Measurements from ENCODE around the gene IL20RA. TPM values are rescaled to one million over a fixed set of nuclear protein-coding genes. Genes with fewer than 3 reads are reported as not detected.

IL20RA gene
- total RNA-seq, 1 experiment from 2014 or later, result 1.6 TPM

DNA sequence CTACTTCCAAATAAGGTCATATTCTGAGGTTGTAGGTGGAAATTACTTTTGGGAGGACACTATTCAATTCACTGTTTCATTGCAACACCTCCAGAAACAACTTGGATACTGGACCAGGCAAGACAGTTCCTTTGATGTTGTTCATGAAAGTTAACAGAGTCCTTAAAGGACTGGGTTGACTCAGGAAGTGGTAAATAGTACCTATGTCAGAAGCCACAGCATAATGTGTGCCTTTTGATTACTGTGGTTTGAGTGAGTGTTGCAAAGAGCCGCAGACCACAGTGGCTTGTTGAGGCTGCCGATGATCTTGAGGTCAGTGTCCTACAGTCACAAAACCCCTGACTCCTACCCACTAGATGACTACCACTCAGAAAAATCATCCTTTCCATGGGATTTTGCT is 10.9 kb downstream of the IL20RA start:
- CTCF ChIA-PET, result no interaction called here
- intact Hi-C loops (cut with micrococcal nuclease; ENCODE audit: unreplicated experiment), result no loop called here
- TF ChIP-seq, protein P1, sequence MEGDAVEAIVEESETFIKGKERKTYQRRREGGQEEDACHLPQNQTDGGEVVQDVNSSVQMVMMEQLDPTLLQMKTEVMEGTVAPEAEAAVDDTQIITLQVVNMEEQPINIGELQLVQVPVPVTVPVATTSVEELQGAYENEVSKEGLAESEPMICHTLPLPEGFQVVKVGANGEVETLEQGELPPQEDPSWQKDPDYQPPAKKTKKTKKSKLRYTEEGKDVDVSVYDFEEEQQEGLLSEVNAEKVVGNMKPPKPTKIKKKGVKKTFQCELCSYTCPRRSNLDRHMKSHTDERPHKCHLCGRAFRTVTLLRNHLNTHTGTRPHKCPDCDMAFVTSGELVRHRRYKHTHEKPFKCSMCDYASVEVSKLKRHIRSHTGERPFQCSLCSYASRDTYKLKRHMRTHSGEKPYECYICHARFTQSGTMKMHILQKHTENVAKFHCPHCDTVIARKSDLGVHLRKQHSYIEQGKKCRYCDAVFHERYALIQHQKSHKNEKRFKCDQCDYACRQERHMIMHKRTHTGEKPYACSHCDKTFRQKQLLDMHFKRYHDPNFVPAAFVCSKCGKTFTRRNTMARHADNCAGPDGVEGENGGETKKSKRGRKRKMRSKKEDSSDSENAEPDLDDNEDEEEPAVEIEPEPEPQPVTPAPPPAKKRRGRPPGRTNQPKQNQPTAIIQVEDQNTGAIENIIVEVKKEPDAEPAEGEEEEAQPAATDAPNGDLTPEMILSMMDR (IDR thresholded peaks at IDR 0.05; ENCODE audit: insufficient read depth in 1 of 2, low read depth in 1 of 2, low read length in 1 of 2, severe bottlenecking in 1 of 2, unreplicated experiment in 1 of 2), result no peak
- Histone ChIP-seq H3K27me3 (replicated peaks; ENCODE audit: control insufficient read depth, insufficient read depth, low read length) (no peaks in the 10 kb centered on the region), H3K9me3 (no peaks in the 10 kb centered on the region), H3K36me3 (ENCODE audit: control insufficient read depth, insufficient read depth, low read length) (no peaks in the 10 kb centered on the region), H3K4me3 (ENCODE audit: low read depth, low read length) (no peak overlapping the region), H3K4me1 (no peaks in the 10 kb centered on the region)
- Mint-ChIP-seq H3K9me3 (ENCODE audit: unreplicated experiment) (peaks cover 12% of the 10 kb centered on the region), H3K36me3 (ENCODE audit: insufficient read depth, unreplicated experiment) (no peaks in the 10 kb centered on the region), H3K4me1 (ENCODE audit: low read depth, unreplicated experiment) (no peaks in the 10 kb centered on the region), H3K27ac (ENCODE audit: unreplicated experiment) (no peak overlapping the region), H3K27me3 (ENCODE audit: insufficient read depth, unreplicated experiment) (no peaks in the 10 kb centered on the region), H3K4me3 (ENCODE audit: unreplicated experiment) (no peak overlapping the region)
- POLR2A ChIA-PET, result no interaction called here
- BruUV-seq (replicated peaks), result no TSS peak
- DNase-seq, result no peak

DNA sequence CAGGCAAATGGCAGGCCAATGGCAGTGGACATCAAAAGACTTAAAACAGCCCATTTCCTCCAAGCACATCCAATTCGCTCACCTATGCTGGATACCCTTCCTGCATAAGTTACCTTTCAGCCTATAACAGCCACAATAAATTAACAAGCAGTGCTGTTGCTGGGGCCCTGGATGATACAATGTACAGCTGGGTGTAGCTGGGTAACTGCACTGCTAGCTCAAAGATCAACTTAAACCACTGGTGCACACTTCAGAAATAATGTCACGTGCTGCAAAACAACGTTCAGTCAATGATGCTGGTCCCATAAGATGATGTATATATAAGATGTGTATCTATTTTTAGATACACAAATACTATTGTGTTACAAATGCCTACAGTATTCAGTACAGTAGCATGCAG is 13.6 kb downstream of the IL20RA start:
- CTCF ChIA-PET, result no interaction called here
- peaks cover 5% of the 10 kb centered on the region for H3K9me3 Mint-ChIP-seq (ENCODE audit: unreplicated experiment)
- POLR2A ChIA-PET, result no interaction called here
- no peaks in the 10 kb centered on the region for H3K36me3 Mint-ChIP-seq (ENCODE audit: insufficient read depth, unreplicated experiment)
- no peaks in the 10 kb centered on the region for H3K4me1 ChIP-seq
- no peak overlapping the region for H3K4me3 ChIP-seq (ENCODE audit: low read depth, low read length)
- H3K36me3 ChIP-seq (ENCODE audit: control insufficient read depth, insufficient read depth, low read length), result no peaks in the 10 kb centered on the region
- H3K4me1 Mint-ChIP-seq (ENCODE audit: low read depth, unreplicated experiment), result no peaks in the 10 kb centered on the region
- no peak overlapping the region for H3K4me3 Mint-ChIP-seq (ENCODE audit: unreplicated experiment)
- H3K27ac Mint-ChIP-seq (ENCODE audit: unreplicated experiment), result no peak overlapping the region
- no peak for DNase-seq
- no TSS peak for BruUV-seq (replicated peaks)
- H3K27me3 ChIP-seq (replicated peaks; ENCODE audit: control insufficient read depth, insufficient read depth, low read length), result no peaks in the 10 kb centered on the region
- TF ChIP-seq, protein P1 (IDR thresholded peaks at IDR 0.05; ENCODE audit: insufficient read depth in 1 of 2, low read depth in 1 of 2, low read length in 1 of 2, severe bottlenecking in 1 of 2, unreplicated experiment in 1 of 2), result no peak
- no peaks in the 10 kb centered on the region for H3K27me3 Mint-ChIP-seq (ENCODE audit: insufficient read depth, unreplicated experiment)
- intact Hi-C loops (cut with micrococcal nuclease; ENCODE audit: unreplicated experiment), result no loop called here
- no peaks in the 10 kb centered on the region for H3K9me3 ChIP-seq

DNA sequence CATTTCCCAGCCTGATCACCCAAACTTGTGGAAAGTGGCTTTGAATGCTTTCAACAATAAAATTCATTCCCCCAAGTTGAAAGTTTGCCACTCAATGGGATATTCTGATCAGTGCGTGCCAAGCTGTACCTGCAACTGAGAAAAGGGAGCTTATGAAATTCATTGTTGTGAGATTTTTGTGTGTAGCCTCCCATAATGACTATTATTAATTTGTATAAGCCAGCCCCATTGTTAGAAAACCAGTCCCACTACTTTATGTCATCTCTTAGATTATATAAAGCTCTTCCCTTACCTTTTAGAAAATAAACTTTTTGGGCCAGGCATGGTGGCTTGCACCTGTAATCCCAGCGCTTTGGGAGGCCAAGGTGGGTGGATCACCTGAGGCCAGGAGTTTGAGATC is 15.9 kb downstream of the IL20RA start:
- Mint-ChIP-seq H3K27me3 (ENCODE audit: insufficient read depth, unreplicated experiment) (no peaks in the 10 kb centered on the region), H3K9me3 (ENCODE audit: unreplicated experiment) (no peaks in the 10 kb centered on the region), H3K27ac (ENCODE audit: unreplicated experiment) (no peak overlapping the region), H3K4me3 (ENCODE audit: unreplicated experiment) (no peak overlapping the region), H3K4me1 (ENCODE audit: low read depth, unreplicated experiment) (no peaks in the 10 kb centered on the region), H3K36me3 (ENCODE audit: insufficient read depth, unreplicated experiment) (no peaks in the 10 kb centered on the region)
- CTCF ChIA-PET, result interaction anchor here (0.6 kb wide), 1 partner anchor 141 kb away, joined by 3 read pairs; no protein-coding TSS in a partner anchor
- Histone ChIP-seq H3K4me3 (ENCODE audit: low read depth, low read length) (no peak overlapping the region), H3K36me3 (ENCODE audit: control insufficient read depth, insufficient read depth, low read length) (no peaks in the 10 kb centered on the region), H3K9me3 (no peaks in the 10 kb centered on the region), H3K27me3 (replicated peaks; ENCODE audit: control insufficient read depth, insufficient read depth, low read length) (no peaks in the 10 kb centered on the region), H3K4me1 (no peaks in the 10 kb centered on the region)
- no TSS peak for BruUV-seq (replicated peaks)
- no peak for DNase-seq
- POLR2A ChIA-PET, result no interaction called here
- intact Hi-C loops (cut with micrococcal nuclease; ENCODE audit: unreplicated experiment), result no loop called here
- TF ChIP-seq, protein P1 (IDR thresholded peaks at IDR 0.05; ENCODE audit: insufficient read depth in 1 of 2, low read depth in 1 of 2, low read length in 1 of 2, severe bottlenecking in 1 of 2, unreplicated experiment in 1 of 2), result no peak

All from Caco-2 (cell line).